Hepatic stellate cell (primary cell): ENCODE data around the gene SPON1.
"Not testable (repeated sequence)": the region's sequence is repeated elsewhere in the genome, so short reads cannot be mapped to it uniquely, and the experiment has no call there.

Experiments
- DNase-seq: peaks from one replicate; pipeline ENCODE4 v3.0.0; 2011; ENCODE audit warnings: low spot score

Gene SPON1

DNA sequence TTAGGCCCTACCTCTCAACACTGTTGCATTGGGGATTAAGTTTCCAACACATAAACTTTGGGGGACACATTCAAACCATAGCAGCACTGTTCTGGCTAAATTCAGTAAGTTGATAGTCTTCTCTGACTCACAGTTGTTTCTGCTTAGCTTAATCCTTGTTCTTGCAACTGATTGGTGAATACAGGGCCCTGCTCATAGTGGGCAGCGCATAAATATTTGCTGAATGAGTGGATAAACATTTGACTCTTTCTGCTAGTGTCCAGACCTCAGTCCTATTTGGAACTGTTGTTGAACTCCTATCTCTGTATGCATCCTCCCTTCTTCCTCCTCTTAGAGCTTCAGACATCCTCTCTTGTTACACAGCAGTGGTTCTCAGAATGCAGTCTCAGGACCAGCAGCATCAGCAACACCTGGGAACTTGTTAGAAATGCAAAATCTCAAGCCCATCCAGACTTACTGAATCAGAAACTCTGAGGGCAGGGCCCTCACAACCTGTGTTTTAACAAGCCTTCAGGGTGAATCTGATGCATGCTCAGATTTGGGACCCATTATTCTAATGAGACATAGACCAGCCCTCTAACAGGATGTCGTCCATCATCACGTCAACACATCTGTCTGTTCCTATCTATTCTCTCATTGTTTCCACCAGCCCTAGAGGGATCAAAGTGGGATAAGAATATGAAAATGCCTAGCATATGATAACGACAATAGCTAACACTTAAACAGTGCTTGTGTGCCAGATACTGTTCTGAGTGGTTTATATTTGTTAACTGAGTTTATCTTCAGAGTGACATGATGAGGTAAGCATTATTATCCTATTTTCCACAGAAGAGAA, 22.3 kb downstream of the SPON1 start:
- DNase-seq, result no peak

DNA sequence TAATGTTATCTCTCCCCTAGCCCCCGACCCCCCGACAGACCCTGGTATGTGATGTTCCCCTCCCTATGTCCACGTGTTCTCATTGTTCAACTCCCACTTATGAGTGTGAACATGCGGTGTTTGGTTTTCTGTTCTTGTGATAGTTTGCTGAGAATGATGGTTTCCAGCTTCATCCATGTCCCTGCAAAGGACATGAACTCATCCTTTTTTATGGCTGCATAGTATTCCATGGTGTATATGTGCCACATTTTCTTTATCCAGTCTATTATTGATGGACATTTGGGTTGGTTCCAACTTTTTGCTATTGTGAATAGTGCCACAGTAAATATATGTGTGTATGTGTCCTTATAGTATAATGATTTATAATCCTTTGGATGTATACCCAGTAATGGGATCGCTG, 24.2 kb downstream of the SPON1 start:
- DNase-seq, result not testable (repeated sequence)

DNA sequence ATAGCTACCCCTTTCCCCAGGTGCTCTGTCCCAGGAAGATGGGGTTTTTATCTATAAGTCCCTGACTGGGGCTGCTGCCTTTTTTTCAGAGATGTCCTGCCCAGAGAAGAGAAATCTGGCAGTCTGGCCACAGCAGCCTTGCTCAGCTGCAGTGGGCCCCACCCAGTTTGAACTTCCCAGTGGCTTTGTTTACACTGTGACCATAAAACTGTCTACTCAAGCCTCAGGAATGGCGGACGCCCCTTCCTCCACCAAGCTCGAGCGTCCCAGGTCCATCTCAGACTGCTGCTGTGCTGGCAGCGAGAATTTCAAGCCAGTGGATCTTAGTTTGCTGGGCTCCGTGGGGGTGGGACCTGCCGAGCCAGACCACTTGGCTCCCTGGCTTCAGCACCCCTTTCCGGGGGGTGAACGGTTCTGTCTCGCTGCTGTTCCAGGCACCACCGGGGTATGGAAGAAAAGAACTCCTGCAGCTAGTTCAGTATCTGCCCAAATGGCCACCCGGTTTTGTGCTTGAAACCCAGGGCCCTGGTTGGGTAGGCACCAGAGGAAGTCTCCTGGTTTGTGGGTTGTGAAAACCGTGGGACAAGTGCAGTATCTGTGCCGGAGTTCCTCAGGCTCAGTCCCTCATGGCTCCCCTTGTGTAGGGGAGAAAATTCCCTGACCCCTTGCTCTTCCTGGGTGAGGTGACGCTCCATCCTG, 29.8 kb downstream of the SPON1 start:
- not testable (repeated sequence) for DNase-seq

DNA sequence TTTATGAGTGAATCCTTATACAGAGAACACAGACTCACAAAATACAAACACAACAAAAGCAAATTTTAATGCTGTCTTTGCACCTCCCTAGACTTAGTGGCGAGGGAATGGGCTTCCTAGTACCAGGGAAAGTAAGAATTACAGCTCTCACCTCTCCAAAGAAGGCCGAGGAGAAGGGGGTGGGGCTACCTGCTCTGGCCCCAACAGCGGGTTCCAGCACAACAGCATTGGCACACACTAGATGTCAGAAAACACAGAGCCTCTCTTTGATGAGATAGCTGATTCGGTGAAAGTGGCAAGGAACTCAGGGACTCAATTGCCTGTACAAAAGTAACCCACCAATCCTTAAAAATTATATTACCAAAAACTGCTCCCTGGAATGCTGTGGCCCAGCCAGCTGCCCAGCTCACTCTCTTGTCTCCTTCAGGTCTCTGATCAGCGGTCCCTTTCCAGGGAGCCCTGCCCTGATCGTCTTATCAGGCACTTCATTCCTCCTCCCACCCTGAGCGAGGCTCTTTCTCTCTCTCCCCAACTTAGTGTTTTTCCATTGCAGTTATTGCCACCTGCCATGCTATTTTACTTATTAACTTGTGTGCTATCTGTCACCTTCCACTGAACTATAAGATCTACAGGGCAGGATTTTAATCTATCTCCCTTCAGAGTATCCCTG, 30.7 kb downstream of the SPON1 start:
- DNase-seq, result no peak

DNA sequence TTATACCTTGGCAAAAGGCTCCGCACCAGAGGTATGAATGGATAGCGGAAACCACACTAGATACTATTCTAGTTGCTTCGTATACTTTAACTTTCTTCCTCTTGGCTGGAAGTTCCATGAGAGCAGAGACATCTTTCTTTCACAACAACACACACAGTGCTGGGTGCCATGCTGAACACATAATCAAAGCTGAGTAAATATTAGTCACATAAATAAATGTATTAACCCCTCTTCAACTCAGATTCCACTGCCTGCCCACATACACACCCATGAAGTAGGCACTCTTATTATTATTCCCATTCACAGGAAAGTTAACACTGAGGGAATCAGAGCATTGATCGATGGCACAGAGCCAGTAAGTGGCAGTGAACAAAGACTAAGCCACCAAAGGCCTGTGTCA, 35.4 kb downstream of the SPON1 start:
- no peak for DNase-seq

DNA sequence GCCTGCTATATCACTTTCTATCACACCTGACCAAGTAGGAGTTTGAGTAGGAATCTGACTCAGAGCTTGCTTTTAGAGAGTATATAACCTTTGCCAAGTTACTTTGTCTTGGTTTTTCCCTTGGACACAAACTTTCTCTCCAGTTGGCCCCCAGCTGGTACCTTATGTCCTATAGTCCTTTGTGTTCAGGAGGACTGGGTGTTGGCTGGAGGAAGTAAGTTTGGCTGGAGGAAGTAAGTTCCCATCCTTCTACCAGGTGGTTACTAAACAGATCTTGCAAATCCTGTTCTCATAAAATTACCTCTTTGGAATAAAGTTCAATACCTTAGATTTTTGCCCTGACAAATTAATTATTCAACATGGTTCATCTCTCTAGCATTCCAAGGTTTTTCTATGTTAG, 37.2 kb downstream of the SPON1 start:
- no peak for DNase-seq

DNA sequence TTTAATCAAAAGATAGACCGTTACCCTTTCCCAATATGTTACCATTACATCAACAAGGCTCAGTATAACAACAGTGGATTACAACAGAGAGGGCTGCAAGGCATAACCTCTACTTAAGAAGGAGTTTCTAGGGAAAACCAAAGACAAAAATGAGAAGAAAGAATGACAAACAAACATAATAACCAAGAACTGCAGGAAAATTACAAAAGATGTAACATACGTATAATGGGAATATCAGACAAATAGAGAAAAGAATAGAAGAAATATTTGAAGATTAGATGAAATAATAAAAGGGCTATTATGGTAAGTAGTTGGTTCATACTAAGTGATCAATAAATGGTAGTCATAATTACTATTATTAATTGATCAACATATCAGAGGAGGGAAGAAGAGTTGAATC, 39.1 kb downstream of the SPON1 start:
- DNase-seq, result no peak

DNA sequence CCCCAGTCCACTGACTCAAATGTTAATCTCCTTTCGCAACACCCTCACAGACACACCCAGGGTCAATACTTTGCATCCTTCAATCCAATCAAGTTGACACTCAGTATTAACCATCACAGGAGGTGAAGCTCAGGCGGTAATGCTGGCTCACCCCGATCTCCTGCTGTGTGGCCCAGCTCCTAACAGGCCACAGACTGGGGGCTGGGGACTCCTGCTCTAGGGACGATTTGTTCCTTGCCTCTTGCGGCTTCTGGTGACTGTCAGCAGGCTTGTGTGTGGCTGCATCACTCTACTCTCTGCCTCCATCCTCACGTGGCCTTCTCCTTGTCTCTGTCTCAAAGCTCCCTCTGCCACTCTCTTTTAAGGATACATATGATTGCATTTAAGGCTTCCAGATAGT, 45.0 kb downstream of the SPON1 start:
- no peak for DNase-seq

DNA sequence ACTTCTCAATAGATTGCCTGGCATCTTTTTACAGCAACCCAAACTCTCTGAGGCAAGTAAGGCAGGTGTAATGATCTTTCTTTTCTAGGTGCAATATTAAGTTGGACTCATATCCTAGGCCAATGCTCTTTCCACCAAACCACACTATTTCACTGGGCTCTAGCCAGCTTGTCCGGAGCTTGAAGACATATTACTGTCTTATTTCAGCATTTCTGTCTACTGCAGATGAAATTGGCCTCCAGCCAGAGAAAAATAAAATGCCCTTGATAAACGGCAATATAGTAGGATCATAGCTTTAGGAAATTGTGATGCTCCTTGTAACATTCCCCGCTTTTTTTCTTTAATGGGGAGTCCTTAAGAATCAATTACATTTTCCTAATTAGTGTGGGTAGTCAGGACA, 48.1 kb downstream of the SPON1 start:
- no peak for DNase-seq

DNA sequence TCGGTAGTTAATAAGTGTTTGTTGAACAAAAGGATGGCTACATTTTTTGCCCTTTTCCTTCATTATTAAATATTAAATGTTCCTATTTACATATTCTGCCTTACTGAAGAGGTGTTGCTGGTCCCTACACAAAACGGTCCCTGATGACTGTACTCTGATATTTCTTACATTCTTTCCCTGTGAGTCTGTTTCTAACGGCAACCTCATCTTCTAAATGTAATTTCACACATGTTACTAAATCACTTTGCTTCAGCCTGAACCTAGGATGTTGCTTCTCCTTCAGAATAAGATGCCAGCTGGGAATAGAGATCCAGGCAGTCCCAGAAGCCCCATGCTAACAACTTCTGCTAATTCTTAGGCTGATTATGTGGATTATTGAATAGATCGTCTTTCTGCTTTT, 50.3 kb downstream of the SPON1 start:
- DNase-seq, result no peak

DNA sequence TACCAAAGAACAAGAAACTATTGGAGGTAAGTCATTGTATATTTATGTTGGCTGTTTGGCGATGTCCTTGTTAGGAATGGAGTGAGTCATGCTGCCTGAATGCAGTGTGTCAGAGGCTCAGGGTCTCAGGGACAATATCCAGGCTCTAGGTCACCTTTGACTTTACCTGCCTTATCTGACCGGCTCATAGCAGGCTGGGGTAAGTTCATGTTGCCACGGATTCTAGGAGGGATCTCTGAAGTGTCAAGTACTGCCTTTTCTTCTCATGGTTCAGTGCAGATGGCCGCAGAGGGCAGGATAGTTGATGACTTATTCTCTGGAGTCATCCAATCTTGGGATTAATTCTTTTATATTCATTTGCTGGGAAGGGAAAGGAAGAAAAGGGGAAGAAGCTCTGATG, 53.2 kb downstream of the SPON1 start:
- no peak for DNase-seq

DNA sequence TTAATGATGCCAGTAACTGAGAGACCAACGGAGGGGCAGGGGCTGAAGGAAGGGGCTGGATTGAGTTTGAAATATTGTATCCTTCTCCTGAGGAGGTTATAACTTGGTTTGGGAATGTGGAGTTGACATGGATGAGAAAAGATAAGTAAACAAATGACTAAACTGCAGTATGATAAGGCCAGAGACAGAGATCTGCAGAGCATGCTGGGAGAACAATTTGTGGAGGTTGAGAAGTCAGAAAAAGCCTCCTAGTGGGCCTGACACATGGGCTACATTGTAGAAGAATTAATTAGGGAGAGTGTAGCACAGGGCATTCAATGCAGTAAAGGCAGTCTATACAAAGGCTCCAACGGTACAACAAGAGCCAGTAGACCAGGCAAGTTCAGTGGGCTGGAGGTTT, 55.9 kb downstream of the SPON1 start:
- DNase-seq, result no peak

DNA sequence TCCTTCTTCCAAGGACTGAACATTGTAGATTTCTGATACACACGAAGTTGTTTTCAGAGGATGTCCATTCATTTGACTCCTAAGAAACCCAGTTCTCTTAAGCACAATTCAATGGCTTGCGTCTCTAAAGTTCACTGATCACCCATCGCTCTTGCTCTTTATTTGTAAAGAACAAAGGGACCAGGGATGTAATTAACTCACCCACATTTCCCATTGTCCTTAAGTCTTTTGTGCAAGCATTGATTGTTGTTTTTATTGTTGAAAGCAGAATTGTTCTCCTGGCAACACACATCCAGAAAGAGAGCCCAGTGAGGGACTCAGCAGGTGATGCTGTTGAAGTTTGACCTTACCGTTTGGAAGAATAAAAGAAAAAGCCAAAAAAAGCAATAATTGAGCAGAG, 59.2 kb downstream of the SPON1 start:
- DNase-seq, result no peak

DNA sequence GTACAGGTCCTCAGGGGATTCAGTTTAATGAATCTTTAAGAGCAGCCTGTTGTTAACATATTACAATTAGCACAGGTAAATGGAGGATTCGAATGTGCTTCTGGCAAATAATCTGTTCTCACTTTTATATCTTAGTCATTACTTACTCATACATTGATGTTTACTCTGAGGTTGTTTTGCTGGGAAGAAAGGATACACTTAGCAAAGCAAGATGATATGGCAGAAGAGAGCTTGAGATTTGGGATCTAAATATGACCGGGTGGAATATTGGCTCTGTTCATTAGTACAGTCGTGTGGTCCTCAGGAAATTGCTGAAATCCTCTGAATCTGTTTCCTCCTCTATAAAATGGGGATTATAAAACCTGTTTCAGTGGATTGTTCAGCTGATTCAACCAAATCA, 59.7 kb downstream of the SPON1 start:
- no peak for DNase-seq

DNA sequence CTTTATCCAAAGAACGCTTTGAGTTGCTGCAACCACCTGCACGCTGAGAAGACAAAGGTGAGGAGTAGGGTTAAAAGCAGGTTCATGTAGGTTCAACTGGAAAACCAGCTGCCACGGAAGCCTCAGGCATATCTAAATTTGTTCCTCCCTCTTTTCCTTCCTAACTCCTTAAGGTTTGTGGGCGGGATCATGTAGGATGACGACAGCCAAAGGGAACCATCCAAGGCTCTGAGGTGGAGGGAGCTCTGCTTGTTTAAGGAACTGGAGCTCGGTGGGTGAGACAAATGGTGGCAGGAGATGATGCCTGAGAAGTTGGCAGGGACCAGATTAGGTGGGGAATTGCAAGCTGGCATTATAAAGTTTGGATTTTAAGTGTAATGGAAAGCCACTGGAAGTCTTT, 60.3 kb downstream of the SPON1 start:
- no peak for DNase-seq

DNA sequence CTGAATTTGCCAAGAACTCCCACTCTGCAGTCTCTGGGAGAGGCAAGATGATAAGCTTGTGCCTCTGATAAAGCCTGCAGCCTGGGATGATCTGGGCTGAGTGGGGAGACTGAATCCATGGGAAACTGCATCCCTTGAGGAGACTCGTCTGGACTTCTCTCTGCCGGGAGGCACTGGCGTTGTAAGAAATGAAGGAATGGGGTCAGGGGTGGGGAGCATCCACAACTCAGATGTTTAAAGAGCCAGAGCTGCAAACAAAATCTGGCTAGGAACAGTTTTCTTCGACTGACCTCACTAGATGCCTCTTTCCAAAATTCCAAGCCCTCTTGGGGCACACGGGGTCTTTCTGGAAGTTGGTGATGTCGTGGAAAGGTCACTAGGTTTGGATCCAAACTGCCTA, 64.4 kb downstream of the SPON1 start:
- DNase-seq, result no peak

DNA sequence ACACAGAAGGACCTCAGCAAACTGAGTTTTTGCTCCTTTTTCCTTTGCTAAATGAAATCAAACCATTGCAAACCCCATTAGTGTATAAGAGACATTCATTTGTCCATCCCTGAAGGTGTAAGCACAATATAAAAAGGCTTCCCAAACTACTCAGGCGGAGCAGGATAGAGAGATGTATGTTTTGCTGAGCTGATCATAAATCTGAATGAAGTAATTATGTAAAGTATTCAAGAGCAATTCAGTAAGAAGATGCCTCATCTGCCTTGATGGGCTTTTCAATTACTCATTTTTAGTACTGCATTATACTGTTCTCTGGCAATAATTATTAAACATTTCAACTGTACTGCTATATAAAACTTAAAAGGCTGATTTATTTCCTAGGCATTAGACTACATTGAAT, 65.0 kb downstream of the SPON1 start:
- DNase-seq, result no peak

DNA sequence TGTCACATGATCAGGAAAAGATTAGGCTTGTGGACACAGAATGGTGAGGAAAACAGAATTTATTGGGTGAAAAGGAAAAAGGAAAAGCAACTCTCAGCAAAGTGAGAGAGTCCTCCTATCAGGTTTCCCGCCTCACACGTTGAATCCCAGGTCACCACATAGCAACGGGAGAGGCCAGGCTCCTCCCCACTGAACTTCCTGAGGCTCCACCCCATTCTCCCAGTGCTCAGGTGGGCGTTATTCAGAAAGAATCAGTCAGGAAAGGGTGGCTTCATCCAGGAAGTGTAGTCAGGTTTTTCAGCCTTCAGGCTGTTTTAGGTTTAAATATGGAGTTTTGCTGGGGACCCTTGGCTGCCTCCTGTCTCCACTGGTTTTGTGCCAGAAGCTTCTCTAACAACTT, 66.9 kb downstream of the SPON1 start:
- DNase-seq, result no peak

DNA sequence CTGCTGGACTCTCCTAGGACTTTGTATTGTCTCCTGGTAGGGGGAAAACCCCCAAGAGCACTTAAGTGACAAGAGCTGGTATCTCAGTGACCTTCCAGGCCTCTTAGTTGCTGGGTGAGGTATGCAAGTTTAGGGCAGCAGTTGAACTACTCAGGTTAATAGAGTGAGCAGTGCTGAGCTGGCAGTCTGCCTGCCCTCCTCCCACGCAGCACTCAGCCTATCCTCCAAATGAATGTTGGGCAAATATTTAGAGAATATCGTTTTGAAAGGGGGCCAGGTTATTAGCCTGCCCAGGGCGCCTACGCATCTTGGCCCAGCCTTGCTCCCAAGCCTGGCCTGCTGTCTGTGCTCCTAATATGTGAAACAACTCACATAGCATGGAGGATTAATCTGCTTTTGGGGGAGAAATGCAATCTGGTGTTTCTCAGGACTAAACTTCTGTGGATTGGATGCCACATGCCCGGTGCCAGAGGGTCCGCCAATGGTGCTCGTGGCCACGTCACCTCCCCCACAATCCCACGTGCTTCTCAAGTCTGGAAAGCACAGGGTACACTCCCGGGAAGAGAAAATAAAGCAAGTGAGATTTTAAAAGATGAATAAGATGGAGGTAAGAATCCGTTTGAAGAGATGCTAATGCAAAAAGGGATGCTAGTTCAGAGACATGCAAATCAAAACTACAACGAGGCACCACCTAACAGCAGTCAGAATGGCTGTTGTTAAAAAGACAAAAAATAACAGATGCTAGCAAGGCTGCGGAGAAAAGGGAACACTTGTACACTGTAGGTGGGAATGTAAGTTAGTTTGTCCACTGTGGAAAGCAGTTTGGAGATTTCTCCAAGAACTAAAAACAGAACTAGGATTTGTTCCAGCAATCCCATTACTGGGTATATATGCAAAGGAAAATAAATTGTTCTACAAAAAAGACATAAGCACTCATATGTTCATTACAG, 67.7 kb downstream of the SPON1 start:
- no peak for DNase-seq

DNA sequence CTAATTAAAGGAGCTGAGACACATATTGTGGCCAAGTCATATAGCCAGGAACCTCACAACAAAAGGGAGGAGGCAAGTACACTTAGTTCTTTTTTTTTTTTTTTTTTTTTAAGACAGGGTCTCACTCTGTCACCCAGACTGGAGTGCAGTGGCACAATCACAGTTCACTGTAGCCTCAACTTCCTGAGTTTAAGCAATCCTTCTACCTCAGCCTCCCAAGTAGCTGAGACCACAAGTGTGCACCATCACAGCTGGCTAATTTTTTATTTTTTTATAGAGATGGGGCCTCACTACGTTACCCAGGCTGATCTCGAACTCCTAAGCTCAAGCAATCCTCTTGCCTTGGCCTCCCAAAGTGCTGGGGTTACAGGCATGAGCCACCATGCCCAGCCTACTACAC, 73.0 kb downstream of the SPON1 start:
- not testable (repeated sequence) for DNase-seq

DNA sequence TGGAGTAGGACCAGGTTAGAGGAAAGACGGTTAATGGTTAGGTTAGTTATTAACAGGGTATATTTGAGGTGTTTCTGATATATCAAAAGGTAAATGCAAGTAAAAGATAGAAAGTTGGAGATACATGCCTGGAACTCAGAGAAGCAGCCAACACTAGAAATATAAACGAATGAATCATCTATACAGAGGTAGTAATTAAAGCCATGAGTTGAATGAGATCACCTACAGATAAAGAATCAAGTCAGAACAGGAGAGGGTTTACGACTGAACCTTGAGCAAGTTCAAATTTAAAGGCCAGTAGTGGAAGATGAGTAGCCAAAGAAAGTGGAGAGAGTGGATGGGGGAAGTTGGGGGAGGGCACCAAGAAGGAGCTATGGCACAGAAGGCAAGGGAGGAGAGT, 73.9 kb downstream of the SPON1 start:
- no peak for DNase-seq

DNA sequence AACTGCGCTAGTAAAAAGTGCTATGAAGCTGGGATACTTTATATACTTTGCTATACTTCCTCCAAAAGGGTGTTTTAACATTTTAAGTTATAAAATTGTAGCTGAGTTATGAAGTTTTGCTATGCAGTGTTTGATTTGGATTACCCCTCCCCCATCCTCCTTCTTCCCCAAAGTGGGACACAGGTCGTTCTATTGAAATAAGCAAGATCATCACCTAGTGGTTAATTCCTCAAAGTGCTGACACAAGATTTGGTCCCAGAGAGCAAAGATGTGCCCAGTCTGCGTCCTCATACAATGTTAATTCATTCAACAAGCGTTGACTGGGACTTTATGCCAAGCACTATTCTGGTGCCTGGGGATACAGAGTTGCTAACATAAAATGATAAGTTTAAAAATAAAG, 78.5 kb downstream of the SPON1 start:
- no peak for DNase-seq
